H9 (cell line): ENCODE measurements around the gene PPP1CA. TPM values are rescaled to one million over a fixed set of nuclear protein-coding genes. Genes with fewer than 3 reads are reported as not detected.

Source experiments
- DNase-seq: peaks from one replicate; pipeline ENCODE4 v3.0.0-alpha.2; 2017
- H2AFZ ChIP-seq: one replicate; pipeline ENCODE4 v1.6.1; 2013; ENCODE audit warnings: mild to moderate bottlenecking, low read length, control low read depth, moderate library complexity
- H2AK5ac ChIP-seq: 2 replicates; pipeline ENCODE4 v1.6.1; 2013; ENCODE audit warnings: low read length, control low read depth, mixed read lengths; ENCODE audit not compliant: insufficient read length
- H2BK120ac ChIP-seq: one replicate; pipeline ENCODE4 v1.6.1; 2013; ENCODE audit warnings: low read depth, mild to moderate bottlenecking, low read length, control low read depth, inconsistent platforms; ENCODE audit not compliant: poor library complexity, severe bottlenecking
- H2BK12ac ChIP-seq: 2 replicates; pipeline ENCODE4 v1.6.1; 2013; ENCODE audit warnings: low read length, control low read depth, mixed read lengths, low read depth; ENCODE audit not compliant: insufficient read length
- H2BK15ac ChIP-seq: 2 replicates; pipeline ENCODE4 v1.6.1; 2013; ENCODE audit warnings: low read depth, low read length, control low read depth
- H2BK20ac ChIP-seq: one replicate; pipeline ENCODE4 v1.6.1; 2013; ENCODE audit warnings: low read depth, mild to moderate bottlenecking, low read length, control low read depth, inconsistent platforms; ENCODE audit not compliant: poor library complexity, severe bottlenecking
- H2BK5ac ChIP-seq: 2 replicates; pipeline ENCODE4 v1.6.1; 2013; ENCODE audit warnings: low read length, control low read depth, mixed read lengths; ENCODE audit not compliant: insufficient read length
- H3K14ac ChIP-seq: 2 replicates; pipeline ENCODE4 v1.6.1; 2013; ENCODE audit warnings: low read length, control low read depth; ENCODE audit not compliant: insufficient read depth
- H3K18ac ChIP-seq: 2 replicates; pipeline ENCODE4 v1.6.1; 2013; ENCODE audit warnings: low read depth, mild to moderate bottlenecking, mixed read lengths, low read length, control low read depth; ENCODE audit not compliant: insufficient read length
- H3K23ac ChIP-seq: 2 replicates; pipeline ENCODE4 v1.6.1; 2013; ENCODE audit warnings: low read length, control low read depth, mixed read lengths, low read depth; ENCODE audit not compliant: insufficient read length
- H3K23me2 ChIP-seq: 2 replicates; pipeline ENCODE4 v1.6.1; 2013; ENCODE audit warnings: low read depth, mild to moderate bottlenecking, mixed read lengths, low read length, control low read depth; ENCODE audit not compliant: insufficient read length, poor library complexity, severe bottlenecking
- H3K27ac ChIP-seq: 2 replicates; pipeline ENCODE4 v1.5.1; 2013; ENCODE audit warnings: low read length, control low read depth, mixed read lengths, low read depth; ENCODE audit not compliant: insufficient read length
- H3K27me3 ChIP-seq: 2 replicates; pipeline ENCODE4 v1.6.1; 2013; ENCODE audit warnings: low read length, control low read depth, inconsistent platforms; ENCODE audit not compliant: insufficient read depth
- H3K4ac ChIP-seq: 2 replicates; pipeline ENCODE4 v1.6.1; 2013; ENCODE audit warnings: low read depth, mild to moderate bottlenecking, control low read depth, inconsistent platforms, low read length, moderate library complexity
- H3K4me1 ChIP-seq: 2 replicates; pipeline ENCODE4 v1.6.1; 2013; ENCODE audit warnings: low read length, control low read depth, inconsistent platforms; ENCODE audit not compliant: insufficient read depth
- H3K4me2 ChIP-seq: 2 replicates; pipeline ENCODE4 v1.6.1; 2013; ENCODE audit warnings: low read length, control low read depth, mixed read lengths; ENCODE audit not compliant: insufficient read length, insufficient read depth
- H3K56ac ChIP-seq: 2 replicates; pipeline ENCODE4 v1.6.1; 2013; ENCODE audit warnings: low read depth, mild to moderate bottlenecking, mixed read lengths, low read length, control low read depth; ENCODE audit not compliant: insufficient read length
- H3K79me1 ChIP-seq: 2 replicates; pipeline ENCODE4 v1.6.1; 2013; ENCODE audit warnings: low read depth, mild to moderate bottlenecking, moderate library complexity, low read length, control low read depth, inconsistent platforms; ENCODE audit not compliant: insufficient read depth, poor library complexity, severe bottlenecking
- H3K79me2 ChIP-seq: 2 replicates; pipeline ENCODE4 v1.6.1; 2013; ENCODE audit warnings: low read length, control low read depth, inconsistent platforms; ENCODE audit not compliant: insufficient read depth
- H3K9ac ChIP-seq: 2 replicates; pipeline ENCODE4 v1.6.1; 2013; ENCODE audit warnings: low read length, control low read depth, mixed read lengths; ENCODE audit not compliant: insufficient read length; ENCODE audit errors: extremely low read depth
- H3K9me3 ChIP-seq: one replicate; pipeline ENCODE4 v1.6.1; 2013; ENCODE audit warnings: low read depth, low read length, inconsistent platforms; ENCODE audit not compliant: control insufficient read depth
- H3T11ph ChIP-seq: one replicate; pipeline ENCODE4 v1.6.1; 2013; ENCODE audit warnings: mild to moderate bottlenecking, low read length, control low read depth, inconsistent platforms
- H4K20me1 ChIP-seq: one replicate; pipeline ENCODE4 v1.6.1; 2013; ENCODE audit not compliant: control insufficient read depth, insufficient read length, insufficient read depth
- H4K5ac ChIP-seq: 2 replicates; pipeline ENCODE4 v1.6.1; 2013; ENCODE audit warnings: low read depth, mild to moderate bottlenecking, mixed read lengths, low read length, control low read depth; ENCODE audit not compliant: insufficient read length
- H4K8ac ChIP-seq: replicated peaks from 2 replicates; pipeline ENCODE4 v1.6.1; 2013; ENCODE audit warnings: low read length, control low read depth, mixed read lengths, low read depth; ENCODE audit not compliant: insufficient read length
- H4K91ac ChIP-seq: 2 replicates; pipeline ENCODE4 v1.6.1; 2013; ENCODE audit warnings: low read depth, mild to moderate bottlenecking, moderate library complexity, mixed read lengths, low read length, control low read depth; ENCODE audit not compliant: insufficient read length
- H3K27ac Mint-ChIP-seq, 3 experiments: 2 replicates in 2 of 3; 3 replicates in 1 of 3; pipeline ENCODE4 v1.8.0; 2020 to 2021; ENCODE audit warnings: mixed read lengths in 3 of 3, mild to moderate bottlenecking in 1 of 3, moderate library complexity in 1 of 3
- H3K27me3 Mint-ChIP-seq: 2 replicates; pipeline ENCODE4 v1.8.0; 2021; ENCODE audit warnings: low read depth, mild to moderate bottlenecking, moderate library complexity, mixed read lengths
- H3K36me3 Mint-ChIP-seq, 3 experiments: 2 replicates in 2 of 3; 3 replicates in 1 of 3; pipeline ENCODE4 v1.8.0; 2020 to 2021; ENCODE audit warnings: low read depth in 3 of 3, mixed read lengths in 3 of 3; ENCODE audit not compliant: insufficient read depth in 1 of 3
- H3K4me1 Mint-ChIP-seq, 2 experiments: 2 replicates each; pipeline ENCODE4 v1.8.0; 2020; ENCODE audit warnings: mixed read lengths in 2 of 2
- H3K4me3 Mint-ChIP-seq, 2 experiments: 2 replicates in 1 of 2; 3 replicates in 1 of 2; pipeline ENCODE4 v1.8.0; 2020 to 2021; ENCODE audit warnings: mild to moderate bottlenecking in 2 of 2, mixed read lengths in 2 of 2, moderate library complexity in 1 of 2
- H3K9me3 Mint-ChIP-seq, 2 experiments: 2 replicates in 1 of 2; 3 replicates in 1 of 2; pipeline ENCODE4 v1.8.0; 2020; ENCODE audit warnings: mild to moderate bottlenecking in 2 of 2, mixed read lengths in 2 of 2, moderate library complexity in 1 of 2
- WGBS: extraction: QIAGEN DNeasy Blood & Tissue Kit; methylation state at CpG from one replicate; pipeline ENCODE4 v1.1.7; 2013; ENCODE audit warnings: missing lambda C conversion rate, low lambda C conversion rate, mixed read lengths; ENCODE audit not compliant: insufficient read length; ENCODE audit errors: extremely low coverage; 5-methylcytosine and 5-hydroxymethylcytosine counted together
- total RNA-seq: library from RNA; stranded (reverse); gene quantifications from 2 replicates; pipeline ENCODE4 v1.2.1, GENCODE V29; 2021
- TF ChIP-seq, protein P1 (sequence below): fragments of 200-600 bp; sonication (generic); conservative IDR thresholded peaks from 3 replicates; pipeline ENCODE4 v1.8.0; 2021; ENCODE audit warnings: antibody characterized with exemption, mild to moderate bottlenecking

The PPP1CA gene
- total RNA-seq, 1 experiment from 2014 or later = 205 TPM

DNA sequence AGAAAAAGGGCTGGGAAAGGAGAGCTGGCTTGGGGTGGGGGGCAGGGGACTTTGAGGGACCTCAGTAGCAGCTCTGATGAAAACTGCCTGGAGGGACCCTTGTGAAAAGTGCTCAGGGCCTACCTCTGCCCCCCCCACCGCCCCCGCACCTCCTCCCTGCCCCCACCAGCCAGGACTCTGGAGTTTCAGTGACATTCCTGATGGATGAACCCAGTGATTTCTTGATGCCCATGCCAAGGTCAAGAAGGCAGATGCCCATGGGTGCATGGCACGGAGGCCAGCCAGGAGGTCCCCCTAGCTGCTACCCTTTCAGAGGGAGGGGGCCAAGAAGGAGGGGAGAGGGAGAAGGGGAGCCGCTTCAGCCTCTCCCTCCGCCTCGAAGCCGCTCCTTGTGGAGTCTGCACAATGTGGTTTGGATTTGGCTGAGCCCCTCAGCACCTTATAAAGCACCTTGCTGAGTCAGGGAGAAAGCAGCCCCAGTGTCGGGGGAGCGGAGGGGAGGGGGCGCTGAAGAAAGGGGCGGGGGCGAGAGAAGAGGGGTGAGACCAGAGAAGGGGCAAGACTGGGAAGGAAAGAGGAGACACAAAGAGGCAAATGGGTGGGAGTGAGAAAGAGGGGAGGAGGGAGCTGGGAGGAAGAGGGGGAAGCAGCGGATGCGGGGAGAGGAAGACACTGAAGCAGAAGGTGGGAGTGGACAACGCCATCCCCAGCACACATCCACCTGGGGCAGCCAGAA is 26.2 kb downstream of the PPP1CA start:
- Mint-ChIP-seq H3K9me3 (no peaks in the 10 kb centered on the region; a peak in 2 of 5 replicates), H3K27ac (peak overlapping the region in 1 of 3 experiments; percentile 70; a peak in 1 of 7 replicates), H3K4me1 (peaks cover 43 to 56% of the 10 kb centered on the region in 2 experiments), H3K36me3 (no peaks in the 10 kb centered on the region; a peak in 1 of 7 replicates), H3K4me3 (peak overlapping the region; percentile 36 to 80), H3K27me3 (peaks cover 71% of the 10 kb centered on the region)
- Histone ChIP-seq H2BK12ac (no peak overlapping the region), H3K4me1 (peaks cover 2% of the 10 kb centered on the region; the same call in 1 of the 2 replicates), H3K27ac (no peak overlapping the region), H2AFZ (no peak overlapping the region), H3K18ac (no peak overlapping the region), H4K91ac (no peak overlapping the region), H3K9me3 (no peaks in the 10 kb centered on the region), H3K9ac (no peak overlapping the region), H3K79me2 (no peaks in the 10 kb centered on the region), H2BK5ac (no peak overlapping the region), H2AK5ac (no peak overlapping the region), H2BK20ac (no peak overlapping the region), H3K4ac (no peak overlapping the region), H3K79me1 (no peaks in the 10 kb centered on the region), H3K56ac (no peak overlapping the region), H4K20me1 (no peaks in the 10 kb centered on the region), H4K5ac (no peak overlapping the region), H3T11ph (no peak overlapping the region), H2BK120ac (no peak overlapping the region), H3K14ac (no peak overlapping the region), H2BK15ac (no peak overlapping the region), H3K23me2 (peaks cover 30% of the 10 kb centered on the region), H3K4me2 (peak overlapping the region; percentile 51), H3K27me3 (peaks cover 10% of the 10 kb centered on the region; the same call in 1 of the 2 replicates), H4K8ac (no peak overlapping the region), H3K23ac (no peak overlapping the region)
- WGBS = no CpG with 5 or more reads among the region's 15 CpGs
- TF ChIP-seq, protein P1, sequence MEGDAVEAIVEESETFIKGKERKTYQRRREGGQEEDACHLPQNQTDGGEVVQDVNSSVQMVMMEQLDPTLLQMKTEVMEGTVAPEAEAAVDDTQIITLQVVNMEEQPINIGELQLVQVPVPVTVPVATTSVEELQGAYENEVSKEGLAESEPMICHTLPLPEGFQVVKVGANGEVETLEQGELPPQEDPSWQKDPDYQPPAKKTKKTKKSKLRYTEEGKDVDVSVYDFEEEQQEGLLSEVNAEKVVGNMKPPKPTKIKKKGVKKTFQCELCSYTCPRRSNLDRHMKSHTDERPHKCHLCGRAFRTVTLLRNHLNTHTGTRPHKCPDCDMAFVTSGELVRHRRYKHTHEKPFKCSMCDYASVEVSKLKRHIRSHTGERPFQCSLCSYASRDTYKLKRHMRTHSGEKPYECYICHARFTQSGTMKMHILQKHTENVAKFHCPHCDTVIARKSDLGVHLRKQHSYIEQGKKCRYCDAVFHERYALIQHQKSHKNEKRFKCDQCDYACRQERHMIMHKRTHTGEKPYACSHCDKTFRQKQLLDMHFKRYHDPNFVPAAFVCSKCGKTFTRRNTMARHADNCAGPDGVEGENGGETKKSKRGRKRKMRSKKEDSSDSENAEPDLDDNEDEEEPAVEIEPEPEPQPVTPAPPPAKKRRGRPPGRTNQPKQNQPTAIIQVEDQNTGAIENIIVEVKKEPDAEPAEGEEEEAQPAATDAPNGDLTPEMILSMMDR = no peak
- DNase-seq = no peak
